ENCODE results near the gene NDUFS7.

The NDUFS7 gene

GRCh38 chr19:1355568-1356507 is 27.9 kb upstream of the NDUFS7 start:
- ATAC-seq: peak; percentile 3; the same call in 2 of the 3 replicates
- TF ChIP-seq ISL1 (CRISPR knock-in tag; IDR thresholded peaks at IDR 0.05) (no peak), OSR1 (CRISPR knock-in tag; IDR thresholded peaks at IDR 0.05) (no peak), CSRNP3 (CRISPR knock-in tag; IDR thresholded peaks at IDR 0.05) (no peak), ESRRG (CRISPR knock-in tag; IDR thresholded peaks at IDR 0.05) (no peak)

- no peak for TF ChIP-seq PPARA (CRISPR knock-in tag; IDR thresholded peaks at IDR 0.05; ENCODE audit: borderline replicate concordance)
- no peak for TF ChIP-seq SNAI2 (CRISPR knock-in tag; IDR thresholded peaks at IDR 0.05)
- TF ChIP-seq ZC3H10 (CRISPR knock-in tag; IDR thresholded peaks at IDR 0.05): no peak
- no peak for ATAC-seq
These were observed 27.2 kb upstream of the NDUFS7 start for GRCh38 chr19:1356508-1356865.

- no peak for ATAC-seq
- no peak for TF ChIP-seq GLIS3 (CRISPR knock-in tag; IDR thresholded peaks at IDR 0.05)
- no peak for TF ChIP-seq ESRRG (CRISPR knock-in tag; IDR thresholded peaks at IDR 0.05)
These were observed 26.1 kb upstream of the NDUFS7 start for GRCh38 chr19:1357531-1358109.

- TF ChIP-seq TSHZ2 (CRISPR knock-in tag; IDR thresholded peaks at IDR 0.05) (no peak), ZFP3 (CRISPR knock-in tag; IDR thresholded peaks at IDR 0.05) (no peak), PPARA (CRISPR knock-in tag; IDR thresholded peaks at IDR 0.05; ENCODE audit: borderline replicate concordance) (no peak), ZNF565 (CRISPR knock-in tag; conservative IDR thresholded peaks at IDR 0.05; ENCODE audit: low read depth) (no peak), ZFP30 (CRISPR knock-in tag; IDR thresholded peaks at IDR 0.05) (no peak), PATZ1 (CRISPR knock-in tag; IDR thresholded peaks at IDR 0.05; ENCODE audit: borderline replicate concordance) (no peak), BACH2 (CRISPR knock-in tag; IDR thresholded peaks at IDR 0.05; ENCODE audit: borderline replicate concordance) (no peak), OSR1 (CRISPR knock-in tag; IDR thresholded peaks at IDR 0.05) (no peak), ISL1 (CRISPR knock-in tag; IDR thresholded peaks at IDR 0.05) (no peak), CSDC2 (CRISPR knock-in tag; IDR thresholded peaks at IDR 0.05) (no peak), TCF4 (CRISPR knock-in tag; IDR thresholded peaks at IDR 0.05; ENCODE audit: borderline replicate concordance) (no peak), SNAI2 (CRISPR knock-in tag; IDR thresholded peaks at IDR 0.05) (no peak), TOX (CRISPR knock-in tag; IDR thresholded peaks at IDR 0.05; ENCODE audit: borderline replicate concordance) (no peak), ESRRG (CRISPR knock-in tag; IDR thresholded peaks at IDR 0.05) (no peak), ZNF70 (CRISPR knock-in tag; IDR thresholded peaks at IDR 0.05) (no peak), POU6F1 (CRISPR knock-in tag; IDR thresholded peaks at IDR 0.05; ENCODE audit: borderline replicate concordance, low read depth) (no peak)
- ATAC-seq: peak; percentile 28
These were observed 23.4 kb upstream of the NDUFS7 start for GRCh38 chr19:1360126-1360817.
